A673 (cell line): Measurements from ENCODE around the gene SPECC1. TPM values are rescaled to one million over a fixed set of nuclear protein-coding genes. Genes with fewer than 3 reads are reported as not detected.
"Not testable (repeated sequence)": the region's sequence is repeated elsewhere in the genome, so short reads cannot be mapped to it uniquely, and the experiment has no call there.

Experiments
- BruUV-seq: library from RNA; stranded (reverse); fragments of 400-500 nt; replicated peaks from 2 replicates; lab custom pipeline; 2021; lab: Mats Ljungman, UMichigan
- CTCF ChIA-PET: fragments of 300-600 bp; sonication (Branson Sonifier 250); formaldehyde crosslinking; loops from one replicate; lab custom pipeline; 2022; ENCODE audit warnings: antibody characterized with exemption; lab: Charles Lee
- POLR2A ChIA-PET: fragments of 300-600 bp; sonication (Branson Sonifier 250); formaldehyde crosslinking; loops from one replicate; lab custom pipeline; 2022; ENCODE audit warnings: antibody characterized with exemption; ENCODE audit not compliant: low non-redundant PET; lab: Charles Lee
- DNase-seq: peaks from one replicate; pipeline ENCODE4 v3.0.0-alpha.2; 2015; ENCODE audit warnings: low spot score
- H3K27ac ChIP-seq: fragments of 200-600 bp; sonication (generic); 2 replicates; pipeline ENCODE4 v1.5.1; 2016; ENCODE audit warnings: mixed run types, low read depth, mild to moderate bottlenecking, mixed read lengths, antibody characterized with exemption, low read length; ENCODE audit not compliant: poor library complexity, severe bottlenecking
- H3K27me3 ChIP-seq: fragments of 200-600 bp; sonication (generic); replicated peaks from 2 replicates; pipeline ENCODE4 v1.6.1; 2017; ENCODE audit warnings: mixed run types, low read depth, mild to moderate bottlenecking, mixed read lengths, antibody characterized with exemption, low read length; ENCODE audit not compliant: insufficient read depth, poor library complexity
- H3K36me3 ChIP-seq: fragments of 200-600 bp; sonication (generic); 2 replicates; pipeline ENCODE4 v1.6.1; 2016; ENCODE audit warnings: mixed run types, mild to moderate bottlenecking, mixed read lengths, antibody characterized with exemption, low read length; ENCODE audit not compliant: insufficient read depth, poor library complexity, severe bottlenecking
- H3K4me1 ChIP-seq: fragments of 200-600 bp; sonication (generic); 2 replicates; pipeline ENCODE4 v1.6.1; 2017; ENCODE audit warnings: mixed run types, mild to moderate bottlenecking, mixed read lengths, antibody characterized with exemption, low read length; ENCODE audit not compliant: insufficient read depth, poor library complexity, severe bottlenecking
- H3K4me3 ChIP-seq: fragments of 200-600 bp; sonication (generic); 2 replicates; pipeline ENCODE4 v1.5.1; 2016; ENCODE audit warnings: low read depth, mixed run types, mild to moderate bottlenecking, mixed read lengths, low read length; ENCODE audit not compliant: poor library complexity, severe bottlenecking
- H3K9me3 ChIP-seq: fragments of 200-600 bp; sonication (generic); 2 replicates; pipeline ENCODE4 v1.6.1; 2016; ENCODE audit warnings: mixed run types, low read depth, mild to moderate bottlenecking, mixed read lengths, antibody characterized with exemption, low read length; ENCODE audit not compliant: poor library complexity, severe bottlenecking
- CTCF ChIP-seq: fragments of 300-800, 200-600 bp; sonication (generic); conservative IDR thresholded peaks from 2 replicates; pipeline ENCODE4 v1.5.1; 2017; ENCODE audit warnings: low read depth, mild to moderate bottlenecking, antibody characterized with exemption, low read length, moderate library complexity, mixed read lengths
- EZH2 ChIP-seq: fragments of 200-600 bp; sonication (generic); IDR thresholded peaks from 2 replicates; pipeline ENCODE4 v1.6.1; 2017; ENCODE audit warnings: borderline replicate concordance, low read depth, mild to moderate bottlenecking, mixed read lengths, antibody characterized with exemption, low read length; ENCODE audit not compliant: poor library complexity, severe bottlenecking
- intact Hi-C: fragments of 100-400 bp; cut with micrococcal nuclease; formaldehyde crosslinking; loops from one replicate; pipeline ENCODE4 v1.10.0; 2022; ENCODE audit not compliant: unreplicated experiment
- total RNA-seq: library from RNA; stranded (reverse); gene quantifications from 2 replicates; pipeline ENCODE4 v1.2.3, GENCODE V29; 2021

The SPECC1 gene
- total RNA-seq, 1 experiment from 2014 or later = 5.8 TPM

GRCh38 chr17:20098314-20098713 is 89.2 kb downstream of the SPECC1 start:
- H3K9me3 ChIP-seq = no peaks in the 10 kb centered on the region
- no peak for TF ChIP-seq CTCF
- no peaks in the 10 kb centered on the region for H3K4me1 ChIP-seq
- ChIA-PET POLR2A (interaction anchor here (0.5 kb wide), 1 partner anchor 60 kb away, joined by 3 read pairs; no protein-coding TSS in a partner anchor), CTCF (no interaction called here)
- DNase-seq = no peak
- no peak overlapping the region for H3K27ac ChIP-seq
- intact Hi-C loops = no loop called here
- no TSS peak for BruUV-seq
- no peak overlapping the region for H3K4me3 ChIP-seq
- no peaks in the 10 kb centered on the region for H3K36me3 ChIP-seq
- no peaks in the 10 kb centered on the region for H3K27me3 ChIP-seq

GRCh38 chr17:20100806-20101205 is 91.6 kb downstream of the SPECC1 start:
- intact Hi-C loops = loop anchor here (5.0 kb wide), 1 partner anchor 49 kb away; no protein-coding TSS in a partner anchor
- DNase-seq, H3K9me3 ChIP-seq, H3K4me3 ChIP-seq, BruUV-seq, POLR2A ChIA-PET, H3K36me3 ChIP-seq, CTCF ChIA-PET, H3K4me1 ChIP-seq, H3K27ac ChIP-seq, H3K27me3 ChIP-seq: not testable (repeated sequence)

- H3K4me3 ChIP-seq = no peak overlapping the region
- no peak for DNase-seq
- CTCF ChIA-PET = no interaction called here
- TF ChIP-seq CTCF (no peak), EZH2 (no peak)
- intact Hi-C loops = loop anchor here (5.0 kb wide), 1 partner anchor 51 kb away; no protein-coding TSS in a partner anchor
- no peaks in the 10 kb centered on the region for H3K9me3 ChIP-seq
- H3K27me3 ChIP-seq = no peaks in the 10 kb centered on the region
- BruUV-seq = no TSS peak
- no peaks in the 10 kb centered on the region for H3K36me3 ChIP-seq
- POLR2A ChIA-PET = no interaction called here
- no peaks in the 10 kb centered on the region for H3K4me1 ChIP-seq
- H3K27ac ChIP-seq = no peak overlapping the region
Measured at GRCh38 chr17:20103454-20104446, 94.6 kb downstream of the SPECC1 start.
